GM12801 (cell line): ENCODE results near the gene SH2D1A.

ENCODE experiments used
- TF ChIP-seq, protein P1 (sequence below): IDR thresholded peaks from one replicate; pipeline ENCODE4 v1.5.1; 2011; ENCODE audit warnings: control low read depth; ENCODE audit not compliant: insufficient read length; ENCODE audit errors: extremely low read depth

SH2D1A gene

DNA sequence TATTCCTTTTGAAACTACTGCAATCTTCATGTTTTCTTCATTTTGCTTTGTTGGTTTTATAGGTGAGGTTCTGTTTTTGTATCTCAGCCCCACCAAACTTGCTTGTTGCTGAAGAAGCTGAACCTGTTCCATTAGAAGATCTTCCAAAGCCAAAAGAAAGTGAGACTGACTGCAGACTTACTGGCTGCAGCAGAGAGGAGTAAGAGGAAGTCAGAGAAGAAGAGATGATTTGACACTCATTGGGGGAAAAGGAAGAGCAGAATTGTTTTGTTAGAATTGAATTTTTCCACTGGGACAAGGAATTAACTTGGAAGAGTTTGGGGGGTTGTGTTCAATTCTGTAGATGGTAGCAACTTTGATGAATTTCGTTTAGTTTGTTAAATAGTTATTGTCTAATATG, 10.8 kb upstream of the SH2D1A start:
- TF ChIP-seq, protein P1, sequence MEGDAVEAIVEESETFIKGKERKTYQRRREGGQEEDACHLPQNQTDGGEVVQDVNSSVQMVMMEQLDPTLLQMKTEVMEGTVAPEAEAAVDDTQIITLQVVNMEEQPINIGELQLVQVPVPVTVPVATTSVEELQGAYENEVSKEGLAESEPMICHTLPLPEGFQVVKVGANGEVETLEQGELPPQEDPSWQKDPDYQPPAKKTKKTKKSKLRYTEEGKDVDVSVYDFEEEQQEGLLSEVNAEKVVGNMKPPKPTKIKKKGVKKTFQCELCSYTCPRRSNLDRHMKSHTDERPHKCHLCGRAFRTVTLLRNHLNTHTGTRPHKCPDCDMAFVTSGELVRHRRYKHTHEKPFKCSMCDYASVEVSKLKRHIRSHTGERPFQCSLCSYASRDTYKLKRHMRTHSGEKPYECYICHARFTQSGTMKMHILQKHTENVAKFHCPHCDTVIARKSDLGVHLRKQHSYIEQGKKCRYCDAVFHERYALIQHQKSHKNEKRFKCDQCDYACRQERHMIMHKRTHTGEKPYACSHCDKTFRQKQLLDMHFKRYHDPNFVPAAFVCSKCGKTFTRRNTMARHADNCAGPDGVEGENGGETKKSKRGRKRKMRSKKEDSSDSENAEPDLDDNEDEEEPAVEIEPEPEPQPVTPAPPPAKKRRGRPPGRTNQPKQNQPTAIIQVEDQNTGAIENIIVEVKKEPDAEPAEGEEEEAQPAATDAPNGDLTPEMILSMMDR = no peak

DNA sequence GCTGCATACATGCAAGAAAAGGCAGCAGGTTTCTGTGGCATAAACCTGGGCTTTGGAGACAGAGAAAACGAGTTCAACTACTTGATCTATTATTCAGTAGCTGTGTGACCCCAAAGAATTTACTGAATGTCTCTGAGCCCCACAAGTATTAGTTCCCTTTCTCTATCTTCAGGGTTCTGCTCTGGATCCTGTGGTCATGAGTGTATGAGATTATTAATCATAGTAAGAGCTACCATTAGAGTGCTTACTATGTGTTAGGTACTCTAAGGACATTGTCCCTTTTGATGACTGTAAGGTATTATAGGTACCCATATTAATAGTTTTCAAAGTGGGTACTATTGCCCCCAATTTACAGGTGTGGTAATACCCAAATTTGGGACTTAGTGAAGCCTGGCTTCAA, 8.4 kb upstream of the SH2D1A start:
- TF ChIP-seq, protein P1 = no peak

DNA sequence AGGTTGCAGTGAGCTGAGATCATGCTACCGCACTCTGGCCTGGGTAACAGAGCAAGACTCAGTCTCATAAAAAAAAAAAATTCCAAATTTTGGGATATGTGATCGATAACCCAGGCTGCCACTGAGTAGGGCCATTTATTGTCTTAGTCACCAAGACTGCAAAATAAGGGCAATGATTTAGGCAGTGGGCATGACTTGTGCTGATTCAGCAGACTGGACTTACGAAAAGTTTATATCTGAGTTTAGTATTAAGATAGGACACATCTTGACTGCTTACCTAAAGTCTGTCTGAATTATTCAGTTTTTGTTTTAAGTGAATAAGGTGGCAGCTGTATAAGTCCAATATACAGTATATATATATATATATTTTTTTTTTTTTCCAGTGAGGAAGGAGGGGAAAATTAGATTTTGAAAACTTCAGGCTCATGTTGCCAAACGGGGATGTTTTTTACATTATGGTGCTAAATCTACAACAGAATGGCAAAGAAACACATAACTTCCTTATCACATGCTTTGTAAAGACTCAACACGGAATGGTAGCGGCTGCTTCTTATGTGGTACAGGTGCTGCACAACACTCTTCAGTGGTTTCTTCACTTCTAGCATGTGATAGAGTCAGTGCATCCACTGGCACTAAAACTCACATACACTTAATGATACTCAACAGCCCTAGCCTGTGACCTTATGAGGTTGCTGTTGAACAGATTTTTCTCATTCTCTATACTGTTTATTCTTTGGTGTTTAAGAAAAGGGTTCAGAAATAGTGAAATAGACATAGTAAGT, 7.4 kb upstream of the SH2D1A start:
- TF ChIP-seq, protein P1 = no peak

DNA sequence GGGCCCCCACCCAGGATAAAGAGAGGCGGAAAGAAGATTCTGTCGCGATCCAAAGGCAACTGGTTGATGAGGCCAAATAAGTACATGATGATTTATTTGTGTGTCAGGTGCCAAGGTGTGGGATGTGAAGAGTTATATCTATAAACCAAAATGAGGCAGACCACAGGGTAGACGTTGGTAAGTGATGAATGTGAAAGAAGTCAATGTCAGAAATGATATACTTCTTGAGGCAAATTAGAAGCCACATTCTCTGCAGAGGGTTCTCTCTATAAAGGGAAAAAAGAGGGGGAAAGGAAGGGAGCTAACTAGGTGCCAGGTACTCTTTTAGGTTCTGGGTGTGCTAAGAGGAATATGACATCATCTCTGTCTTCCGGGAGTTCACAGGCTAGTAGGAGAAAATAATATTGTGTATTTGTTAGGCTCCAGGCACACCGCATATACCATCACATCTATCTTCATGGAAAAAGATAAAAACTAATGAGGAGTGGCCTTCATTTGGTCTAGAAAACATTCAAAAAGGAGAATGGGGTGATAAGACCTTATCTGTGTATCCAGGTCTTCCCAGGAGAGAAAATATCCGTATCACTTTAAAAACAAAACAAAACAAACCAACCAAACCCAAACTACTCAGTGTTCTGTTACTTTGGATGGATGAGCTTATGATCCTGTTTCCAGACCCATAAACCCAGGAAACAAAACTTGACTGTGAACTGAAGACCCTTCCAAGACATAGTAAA, 4.8 kb upstream of the SH2D1A start:
- TF ChIP-seq, protein P1 = no peak

DNA sequence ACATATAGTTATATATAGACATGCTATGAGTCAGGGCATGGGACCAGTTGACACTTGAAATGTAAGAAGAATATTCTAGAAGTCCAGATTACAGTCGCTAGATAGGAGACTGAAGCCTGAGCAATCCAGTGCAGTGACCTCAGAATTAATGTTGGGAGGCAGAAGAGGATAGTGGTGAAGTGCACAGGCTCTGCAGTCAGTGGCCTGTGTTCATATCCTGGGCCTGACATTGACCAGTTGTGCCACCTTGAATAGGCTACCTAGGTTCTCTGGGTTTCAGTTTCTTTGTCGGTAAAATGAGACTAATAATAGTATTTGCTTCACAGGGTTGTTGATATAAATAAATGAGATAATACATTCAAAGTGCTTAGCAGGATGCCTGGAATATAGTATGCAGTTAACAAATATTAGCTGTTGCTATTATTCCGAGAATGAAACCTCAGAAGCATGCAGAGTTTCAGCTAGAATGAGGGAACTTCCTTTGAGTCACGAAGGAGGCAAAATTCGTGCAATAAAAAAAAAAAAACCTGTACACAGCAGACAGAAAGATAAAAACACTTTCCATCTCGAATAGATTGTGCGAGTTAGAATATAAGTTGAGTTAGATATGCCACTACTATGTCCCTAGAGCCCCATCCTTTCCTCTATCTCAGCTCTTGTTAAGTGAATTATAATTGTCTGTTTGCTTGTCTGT, 4.0 kb upstream of the SH2D1A start:
- TF ChIP-seq, protein P1 = no peak

DNA sequence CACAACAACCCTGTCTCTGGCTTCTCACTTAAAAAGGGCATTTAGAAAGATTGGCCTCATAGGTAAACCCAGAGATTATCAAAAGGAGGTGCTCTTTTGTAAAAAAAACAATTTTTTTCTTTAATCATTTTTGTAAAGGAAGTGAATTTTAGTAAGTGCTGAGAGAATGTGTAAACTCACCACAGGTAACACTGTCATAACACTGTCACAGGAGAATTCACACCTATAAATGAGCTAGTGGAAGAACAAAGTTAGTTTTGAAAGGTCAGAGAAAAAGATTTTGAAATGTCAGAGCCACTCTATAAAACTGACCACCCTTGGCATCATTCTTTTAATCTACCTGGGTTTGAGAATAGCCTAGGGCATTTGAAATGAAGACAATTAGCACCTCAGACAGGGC, 3.3 kb upstream of the SH2D1A start:
- TF ChIP-seq, protein P1 = no peak

DNA sequence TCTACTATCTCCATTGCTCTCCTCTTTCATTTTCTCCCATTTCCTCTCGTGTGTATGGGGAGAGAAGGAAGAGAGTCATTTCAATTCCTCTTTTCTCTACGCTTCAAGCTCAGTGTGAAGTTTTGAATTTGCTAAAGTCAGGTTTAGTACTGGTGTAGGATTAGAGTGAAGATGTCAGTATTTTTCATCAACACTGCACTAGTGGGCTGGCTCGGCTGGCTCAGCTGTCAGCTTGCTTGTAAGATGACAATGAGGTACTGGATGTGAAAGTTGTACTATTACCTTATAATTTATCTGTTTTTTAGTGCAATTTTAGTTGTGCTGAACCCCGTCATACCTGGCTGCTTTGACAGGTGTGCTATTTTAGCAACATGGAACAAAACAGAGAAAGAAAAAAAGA, 2.1 kb upstream of the SH2D1A start:
- TF ChIP-seq, protein P1 = no peak
